Kidney (tissue), 14 donors: Measurements from ENCODE around the gene DMBX1. TPM values are rescaled to one million over a fixed set of nuclear protein-coding genes. Genes with fewer than 3 reads are reported as not detected.

Experiments used
- DNase-seq, 5 donors: peaks; one replicate each; pipeline ENCODE4 v3.0.0-alpha.2; 2013 to 2020
- FAIRE-seq: peaks from 2 replicates; lab custom pipeline; 2012; peaks lifted over from hg19 to GRCh38; lab: Jason Lieb, UNC
- H3K27ac ChIP-seq, 2 donors: one replicate each; pipeline ENCODE4 v1.7.0; 2013; ENCODE audit warnings: low read depth in 2 of 2, low read length in 2 of 2, inconsistent platforms in 1 of 2
- H3K27me3 ChIP-seq: one replicate; pipeline ENCODE4 v1.7.1; 2013; ENCODE audit warnings: low read length, inconsistent platforms; ENCODE audit not compliant: control insufficient read depth, insufficient read depth
- H3K36me3 ChIP-seq, 3 donors: one replicate each; pipeline versions ENCODE4 v1.7.0 to v1.7.1; 2013; ENCODE audit warnings: low read length in 3 of 3, control low read depth in 1 of 3, inconsistent platforms in 1 of 3; ENCODE audit not compliant: insufficient read depth in 3 of 3, control insufficient read depth in 2 of 3
- H3K4me1 ChIP-seq, 3 donors: one replicate each; pipeline versions ENCODE4 v1.7.0 to v1.7.1; 2013; ENCODE audit warnings: low read length in 3 of 3, inconsistent platforms in 1 of 3, low read depth in 1 of 3; ENCODE audit not compliant: control insufficient read depth in 2 of 3, insufficient read depth in 2 of 3
- H3K4me3 ChIP-seq, 3 donors: one replicate each; pipeline versions ENCODE4 v1.7.0 to v1.8.1; 2013; ENCODE audit warnings: low read length in 3 of 3, control low read depth in 1 of 3, inconsistent platforms in 1 of 3
- H3K9ac ChIP-seq, 3 donors: one replicate each; pipeline versions ENCODE4 v1.7.0 to v1.7.1; 2013; ENCODE audit warnings: low read length in 3 of 3, control low read depth in 1 of 3, inconsistent platforms in 1 of 3
- H3K9me3 ChIP-seq, 3 donors: one replicate each; pipeline versions ENCODE4 v1.7.0 to v1.7.1; 2013; ENCODE audit warnings: low read length in 3 of 3, control low read depth in 1 of 3, inconsistent platforms in 1 of 3; ENCODE audit not compliant: control insufficient read depth in 2 of 3, insufficient read depth in 1 of 3
- CTCF ChIP-seq: IDR thresholded peaks from 3 replicates; pipeline ENCODE4 v1.5.1; 2012; ENCODE audit warnings: mild to moderate bottlenecking, moderate library complexity, borderline replicate concordance; ENCODE audit not compliant: insufficient read depth; ENCODE audit errors: extremely low read depth
- intact Hi-C: fragments of 100-400 bp; cut with DNase I; formaldehyde crosslinking; loops from one replicate; pipeline ENCODE4 v1.11.1; 2022
- polyA plus RNA-seq: library from polyadenylated mRNA; stranded (reverse); fragments of 350-450 nt; fragmentation: Illumina TruSeq; extraction: RNeasy Lipid Tissue Mini Kit (QIAGEN cat#74804); gene quantifications from one replicate; pipeline ENCODE4 v1.2.3, GENCODE V29; 2014; ENCODE audit warnings: low read depth, low replicate concordance; ENCODE audit not compliant: insufficient read depth
- total RNA-seq: library from RNA; stranded (reverse); fragmentation: NEBNext Ultra II Directional; extraction: Animal tissue kit (Norgen Biotek cat#: 25700); gene quantifications from one replicate; pipeline ENCODE4 v1.2.1, GENCODE V29; 2021
- donor health status: control.
- donor health status: control.
- donor health status: control.
- donor health status: control.
- donor health status: control.
- donor health status: DM: yes; HTN: yes; CAD: no.
- donor health status: Normal renal cell carcinoma (clear cell type).

Gene DMBX1
- total and polyA plus RNA-seq, 2 donors from 2014 or later = not detected

DNA sequence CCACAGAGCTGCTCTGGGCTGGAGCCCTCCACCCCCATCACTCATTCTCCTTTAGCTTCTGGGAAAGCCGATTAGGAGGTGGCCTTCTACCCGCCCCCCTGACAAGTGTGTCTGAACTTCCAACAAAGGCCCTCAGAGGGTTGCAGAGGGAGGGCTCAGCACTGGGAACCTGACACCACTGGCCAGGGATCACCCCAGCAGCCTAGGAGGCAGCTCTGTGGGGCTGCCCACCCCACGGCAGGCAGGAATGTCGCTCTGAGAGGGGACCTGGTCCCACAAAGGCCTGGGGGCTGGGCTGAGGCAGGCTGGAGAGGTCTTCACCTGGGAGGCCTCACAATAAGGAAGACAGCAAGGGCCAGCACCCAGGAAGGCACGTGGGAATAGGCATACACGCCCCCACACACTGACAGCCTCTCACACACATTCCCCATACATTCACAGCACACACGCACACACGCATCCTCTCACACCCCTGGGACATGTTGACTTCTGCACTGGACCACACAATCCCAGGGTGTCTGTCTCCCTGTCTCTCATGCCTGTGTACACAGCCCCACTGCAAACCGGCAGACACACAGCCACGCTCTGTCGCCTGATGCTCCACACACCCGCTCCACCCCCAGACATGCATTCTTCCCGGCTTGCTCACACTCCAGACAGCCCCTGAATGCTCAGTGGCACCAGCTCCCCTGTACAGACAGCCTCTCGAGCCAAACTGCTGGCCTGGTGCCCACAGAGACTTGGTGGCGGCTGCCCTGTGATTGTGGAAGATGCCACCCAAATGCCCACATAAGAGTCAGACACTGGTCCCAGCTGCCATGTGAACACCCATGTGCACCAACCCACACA lies 30.7 kb downstream of the DMBX1 start:
- Histone ChIP-seq H3K27me3 (peaks cover 4% of the 10 kb centered on the region), H3K9me3 (no peaks in the 10 kb centered on the region), H3K4me1 (peaks cover 0 to 6% (median 0%) of the 10 kb centered on the region in 3 donors), H3K9ac (no peak overlapping the region), H3K36me3 (no peaks in the 10 kb centered on the region), H3K4me3 (no peak overlapping the region), H3K27ac (no peak overlapping the region)
- DNase-seq = peak in 4 of 5 donors; percentile 67 to 78 (median 76)
- FAIRE-seq = no peak
- no peak for TF ChIP-seq CTCF
- intact Hi-C loops = no loop called here

DNA sequence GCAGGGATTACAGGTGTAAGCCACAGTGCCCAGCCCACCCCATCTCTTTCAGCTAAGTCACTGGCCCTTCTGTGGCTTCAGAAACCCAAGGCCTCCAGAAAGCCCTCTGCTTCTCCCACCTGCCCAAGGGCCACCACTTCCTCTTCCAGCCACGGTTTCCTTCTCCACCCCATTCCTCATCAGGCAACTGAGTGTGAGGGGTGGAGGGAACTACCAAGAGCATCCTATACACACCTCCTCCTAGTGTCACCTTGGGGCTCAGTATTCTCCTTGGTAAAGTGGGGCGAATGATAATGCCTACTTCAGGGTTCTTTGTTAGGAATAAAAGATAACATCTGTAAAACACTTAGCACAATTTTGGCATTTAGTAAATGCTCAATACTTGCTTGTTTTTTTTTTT lies 31.8 kb downstream of the DMBX1 start:
- DNase-seq = peak in 1 of 5 donors; percentile 11
- no peak for FAIRE-seq
- Histone ChIP-seq H3K27ac (no peak overlapping the region), H3K36me3 (no peaks in the 10 kb centered on the region), H3K9me3 (no peaks in the 10 kb centered on the region), H3K4me1 (peaks cover 0 to 6% (median 0%) of the 10 kb centered on the region in 3 donors), H3K4me3 (no peak overlapping the region), H3K9ac (no peak overlapping the region), H3K27me3 (peaks cover 7% of the 10 kb centered on the region)
- intact Hi-C loops = no loop called here
- TF ChIP-seq CTCF = no peak

- TF ChIP-seq CTCF = no peak
- Histone ChIP-seq H3K4me1 (no peaks in the 10 kb centered on the region), H3K36me3 (no peaks in the 10 kb centered on the region), H3K27me3 (peaks cover 5% of the 10 kb centered on the region), H3K9ac (no peak overlapping the region), H3K27ac (no peak overlapping the region), H3K9me3 (no peaks in the 10 kb centered on the region), H3K4me3 (no peak overlapping the region)
- FAIRE-seq (no peak), DNase-seq (peak in 2 of 5 donors; percentile 31 to 75)
- intact Hi-C loops = no loop called here
Observed at GRCh38 chr1:46522184-46522968, 32.7 kb downstream of the DMBX1 start.
